ENCODE data around the gene HSD17B12. TPM values are rescaled to one million over a fixed set of nuclear protein-coding genes. Genes with fewer than 3 reads are reported as not detected.
"Not testable (repeated sequence)": the region's sequence is repeated elsewhere in the genome, so short reads cannot be mapped to it uniquely, and the experiment has no call there.

The HSD17B12 gene
- polyA plus RNA-seq, 4 donors, result 78.6 to 89.6 (median 85.2) TPM

DNA sequence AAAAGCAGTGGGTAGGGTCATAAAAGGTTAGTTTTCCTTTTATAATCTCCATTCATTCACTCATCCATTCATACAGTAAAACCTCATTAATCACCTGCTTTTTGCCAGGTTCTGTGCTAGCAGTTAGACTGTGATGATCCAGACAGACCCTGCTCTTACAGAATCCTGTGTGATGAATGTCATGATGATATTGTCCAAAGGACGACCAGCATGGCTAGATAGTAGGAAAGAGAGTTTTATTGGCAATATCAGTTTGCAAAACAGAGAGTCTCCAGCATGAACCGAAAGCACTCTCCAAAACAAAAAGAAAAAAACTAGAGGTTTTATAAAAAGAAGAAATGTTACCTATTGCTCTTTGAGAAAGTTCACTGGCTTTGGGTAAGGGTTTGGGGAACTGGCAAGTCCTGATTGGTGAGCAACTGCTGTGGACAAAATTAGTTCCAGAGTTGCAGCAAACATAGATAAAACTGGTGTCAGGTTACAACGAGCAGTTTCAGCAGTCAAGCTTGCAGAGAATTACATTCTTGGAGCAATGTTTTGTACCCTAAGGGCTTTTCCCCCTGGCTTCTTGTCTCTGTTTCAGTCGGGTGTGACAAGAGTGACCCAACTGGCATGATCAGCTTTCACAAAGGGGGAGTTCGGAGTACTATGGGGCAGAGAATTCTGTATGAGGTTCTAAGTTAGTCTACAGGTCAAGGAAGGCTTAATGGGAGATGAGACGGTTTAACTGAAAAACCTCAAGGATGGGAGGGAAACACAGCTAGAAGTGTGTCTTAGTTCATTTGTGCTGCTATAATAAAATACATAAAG, 58.3 kb downstream of the HSD17B12 start:
- peak in 2 of 4 donors; percentile 14 to 37 for DNase-seq (ENCODE audit: low read depth in 4 of 4, low spot score in 2 of 4)

DNA sequence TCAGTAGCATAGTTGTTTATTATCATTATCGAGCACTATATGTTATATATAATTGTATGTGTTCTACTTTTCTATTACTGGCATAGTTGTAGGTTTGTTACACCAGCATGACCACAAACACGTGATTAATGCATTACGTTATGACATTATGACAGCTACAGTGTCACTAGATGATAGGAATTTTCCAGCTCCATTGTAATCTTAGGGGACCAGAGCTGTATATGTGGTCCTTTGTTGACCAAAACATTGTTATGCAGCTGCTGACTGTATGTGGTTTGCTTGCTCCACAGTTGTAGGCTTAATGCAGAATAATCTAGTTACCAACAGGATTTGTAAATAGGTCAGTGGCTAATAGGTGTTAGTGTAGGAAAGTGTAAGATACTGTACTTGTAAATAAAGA, 66.1 kb downstream of the HSD17B12 start:
- no peak for DNase-seq (ENCODE audit: low read depth in 4 of 4, low spot score in 2 of 4)

DNA sequence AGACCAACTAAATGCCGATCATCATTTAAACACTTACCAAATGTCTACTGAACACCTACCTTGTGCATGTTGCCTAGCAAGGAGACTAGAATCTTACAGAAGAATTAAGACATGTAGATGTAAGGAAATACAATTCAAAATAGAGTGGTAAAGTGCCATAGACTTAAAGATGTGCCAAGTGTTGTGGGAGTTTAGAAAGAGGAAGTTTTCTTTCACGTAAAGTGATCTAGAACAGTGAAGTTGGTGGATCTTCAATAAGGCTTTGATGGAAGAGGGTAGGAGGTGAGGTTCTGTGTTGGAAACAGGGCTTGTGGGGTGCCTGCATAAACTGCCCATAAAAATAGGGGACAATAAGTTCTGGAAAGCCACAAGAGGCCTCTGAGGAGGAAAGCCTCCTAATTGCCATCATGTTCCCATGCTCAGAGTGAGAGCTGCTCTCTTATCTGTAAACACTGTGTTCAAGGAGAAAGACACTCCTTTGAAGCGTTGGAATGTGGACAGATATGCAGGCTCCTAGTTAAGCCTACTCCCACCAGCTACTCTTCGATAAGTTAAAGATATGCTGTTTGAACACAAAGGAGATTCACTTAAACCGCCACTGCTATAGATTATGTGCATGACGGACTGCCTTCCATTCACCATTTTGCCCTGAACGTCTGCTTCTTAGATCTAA, 66.7 kb downstream of the HSD17B12 start:
- no peak for DNase-seq (ENCODE audit: low read depth in 4 of 4, low spot score in 2 of 4)

GRCh38 chr11:43748095-43748494, 67.6 kb downstream of the HSD17B12 start:
- no peak for DNase-seq (ENCODE audit: low read depth in 4 of 4, low spot score in 2 of 4)

- DNase-seq (ENCODE audit: low read depth in 4 of 4, low spot score in 2 of 4), result no peak
Observed at GRCh38 chr11:43751726-43752125, 71.2 kb downstream of the HSD17B12 start.

DNA sequence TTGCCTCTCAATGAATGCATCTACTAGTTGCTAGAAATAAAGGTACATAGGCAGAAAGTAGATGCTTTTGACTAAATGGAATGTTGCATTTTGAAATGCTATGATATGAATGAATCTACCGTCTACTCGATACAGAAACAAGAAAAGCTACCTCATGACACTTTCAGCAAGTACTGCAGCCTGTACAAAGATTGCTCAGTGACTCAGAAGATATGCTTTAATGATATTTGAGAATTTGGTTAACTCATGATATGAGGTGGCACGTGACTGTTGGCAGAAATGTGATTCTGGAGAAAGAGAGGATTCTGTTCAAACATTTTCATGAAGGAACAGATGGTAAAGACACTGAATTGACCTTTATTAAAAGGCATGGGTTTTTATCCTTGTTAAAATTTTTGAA, 76.0 kb downstream of the HSD17B12 start:
- DNase-seq (ENCODE audit: low read depth in 4 of 4, low spot score in 2 of 4), result no peak

GRCh38 chr11:43758927-43759326, 78.4 kb downstream of the HSD17B12 start:
- no peak for DNase-seq (ENCODE audit: low read depth in 4 of 4, low spot score in 2 of 4)

DNA sequence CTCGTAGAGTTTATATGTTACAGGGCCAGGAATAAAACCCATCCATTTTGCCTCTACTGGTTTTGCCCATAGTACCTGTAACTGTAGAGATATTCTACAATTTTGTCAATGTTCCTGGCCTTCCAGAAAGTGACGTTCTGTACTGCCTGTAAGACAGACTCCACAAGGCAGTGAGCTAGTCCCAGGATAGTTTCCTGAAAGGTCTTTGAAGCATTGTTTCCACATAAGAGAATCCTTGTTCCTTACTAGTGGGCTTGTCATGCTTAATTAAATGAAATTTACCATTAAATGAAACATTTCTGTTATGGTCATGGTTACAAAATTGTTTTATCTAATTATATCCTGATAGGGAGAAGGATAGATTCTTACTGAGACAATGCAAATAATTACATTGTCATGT, 80.4 kb downstream of the HSD17B12 start:
- DNase-seq (ENCODE audit: low read depth in 4 of 4, low spot score in 2 of 4), result no peak

- DNase-seq (ENCODE audit: low read depth in 4 of 4, low spot score in 2 of 4), result no peak
Observed at GRCh38 chr11:43765194-43765593, 84.7 kb downstream of the HSD17B12 start.

DNA sequence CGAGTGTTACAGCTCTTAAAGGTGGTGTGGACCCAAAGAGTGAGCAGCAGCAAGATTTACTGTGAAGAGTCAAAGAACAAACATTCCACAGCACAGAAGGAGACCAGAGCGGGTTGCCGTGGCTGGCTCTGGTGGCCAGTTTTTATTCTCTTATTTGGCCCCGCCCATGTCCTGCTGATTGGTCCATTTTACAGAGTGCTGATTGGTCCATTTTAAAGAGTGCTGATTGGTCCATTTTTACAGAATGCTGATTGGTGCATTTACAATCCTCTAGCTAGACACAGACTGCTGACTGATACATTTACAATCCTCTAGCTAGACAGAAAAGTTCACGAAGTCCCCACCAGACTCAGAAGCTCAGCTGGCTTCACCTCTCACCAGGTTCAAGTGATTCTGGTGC, 88.1 kb downstream of the HSD17B12 start:
- not testable (repeated sequence) for DNase-seq (ENCODE audit: low read depth in 4 of 4, low spot score in 2 of 4)

DNA sequence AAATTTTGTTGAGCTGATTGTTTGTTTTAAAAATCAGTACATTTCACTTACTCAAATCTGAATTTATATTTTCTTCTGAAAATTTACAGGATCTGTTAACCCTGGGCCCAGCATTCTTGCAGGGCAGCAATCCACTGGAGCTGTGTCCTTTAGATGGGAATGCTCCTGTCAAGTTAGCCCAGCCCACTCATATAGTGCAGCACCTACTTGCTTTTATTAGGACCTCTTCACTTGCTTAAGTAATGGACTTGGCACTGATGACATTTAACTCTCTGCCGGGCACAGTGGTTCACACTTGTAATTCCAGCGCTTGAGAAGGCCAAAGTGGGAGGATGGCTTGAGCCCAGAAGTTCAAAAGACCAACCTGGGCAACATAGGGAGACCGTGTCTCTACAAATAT, 89.6 kb downstream of the HSD17B12 start:
- DNase-seq (ENCODE audit: low read depth in 4 of 4, low spot score in 2 of 4), result no peak

DNA sequence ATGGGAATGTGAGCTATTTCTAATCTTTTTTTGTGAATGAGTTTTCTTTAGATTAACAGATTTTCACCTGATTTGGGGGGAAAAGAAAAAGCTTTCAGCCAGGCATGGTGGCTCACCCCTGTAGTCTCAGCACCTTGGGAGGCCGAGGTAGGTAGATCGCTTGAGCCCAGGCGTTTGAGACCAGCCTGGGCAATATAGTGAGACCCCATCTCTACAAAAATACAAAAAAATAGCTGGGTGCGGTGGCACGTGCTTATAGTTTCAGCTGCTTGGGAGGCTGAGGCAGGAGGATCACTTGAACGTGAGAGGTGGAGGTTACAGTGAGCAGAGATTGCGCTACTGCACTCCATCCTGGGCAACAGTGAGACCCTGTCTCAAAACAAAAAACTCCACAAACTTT, 92.2 kb downstream of the HSD17B12 start:
- no peak for DNase-seq (ENCODE audit: low read depth in 4 of 4, low spot score in 2 of 4)

DNA sequence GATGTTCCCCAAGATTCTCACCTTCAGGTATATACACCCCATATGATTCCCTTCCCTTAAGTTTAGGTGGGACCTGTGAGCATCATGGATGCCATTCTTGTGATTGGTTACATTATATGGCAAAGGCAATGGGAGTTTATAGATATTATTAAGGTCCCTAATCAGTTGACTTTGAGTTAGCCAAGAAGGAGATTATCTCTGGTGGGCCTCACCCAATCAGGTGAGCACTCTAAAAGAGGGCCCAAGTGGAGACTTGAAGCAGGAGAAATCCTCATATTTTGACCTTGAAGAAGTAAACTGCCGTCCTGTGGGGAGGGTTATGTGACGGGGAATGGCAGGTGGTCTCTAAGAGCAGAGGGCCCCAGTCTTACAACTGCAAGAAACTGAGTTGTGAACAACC, 94.2 kb downstream of the HSD17B12 start:
- DNase-seq (ENCODE audit: low read depth in 4 of 4, low spot score in 2 of 4), result no peak

- no peak for DNase-seq (ENCODE audit: low read depth in 4 of 4, low spot score in 2 of 4)
Observed at GRCh38 chr11:43779306-43779705, 98.8 kb downstream of the HSD17B12 start.

GRCh38 chr11:43784301-43784700, 103.8 kb downstream of the HSD17B12 start:
- DNase-seq (ENCODE audit: low read depth in 4 of 4, low spot score in 2 of 4), result no peak

- no peak for DNase-seq (ENCODE audit: low read depth in 4 of 4, low spot score in 2 of 4)
Observed at GRCh38 chr11:43784866-43785265, 104.3 kb downstream of the HSD17B12 start.

DNA sequence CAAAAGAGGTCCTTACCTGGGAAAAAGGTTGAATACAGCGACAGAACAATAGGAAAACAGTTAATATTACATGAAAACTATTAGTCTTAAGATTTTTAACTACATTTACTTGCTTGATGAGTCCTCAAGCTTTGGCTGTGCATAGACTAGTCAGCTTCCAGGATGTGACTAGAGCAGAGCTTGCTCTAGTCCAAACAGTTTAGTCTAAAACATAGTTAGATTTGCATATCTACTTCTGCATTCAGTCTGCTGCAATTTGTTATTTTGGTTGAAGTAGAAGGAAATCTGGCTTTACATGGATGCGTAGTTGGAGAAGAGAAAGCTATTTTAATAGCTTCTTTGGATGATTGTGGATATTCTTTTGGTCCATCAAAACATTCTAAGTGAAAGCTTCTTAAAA, 104.8 kb downstream of the HSD17B12 start:
- no peak for DNase-seq (ENCODE audit: low read depth in 4 of 4, low spot score in 2 of 4)

- DNase-seq (ENCODE audit: low read depth in 4 of 4, low spot score in 2 of 4), result no peak
Observed at GRCh38 chr11:43786016-43786415, 105.5 kb downstream of the HSD17B12 start.

GRCh38 chr11:43787824-43788223, 107.3 kb downstream of the HSD17B12 start:
- DNase-seq (ENCODE audit: low read depth in 4 of 4, low spot score in 2 of 4), result no peak

GRCh38 chr11:43788421-43788820, 107.9 kb downstream of the HSD17B12 start:
- no peak for DNase-seq (ENCODE audit: low read depth in 4 of 4, low spot score in 2 of 4)

- DNase-seq (ENCODE audit: low read depth in 4 of 4, low spot score in 2 of 4), result no peak
Observed at GRCh38 chr11:43789700-43790443, 109.3 kb downstream of the HSD17B12 start.

GRCh38 chr11:43790444-43790794, 109.9 kb downstream of the HSD17B12 start:
- DNase-seq (ENCODE audit: low read depth in 4 of 4, low spot score in 2 of 4), result no peak

Data from left renal cortex interstitium (tissue), 4 donors.